HEK293 (cell line): ENCODE measurements around the gene NECAB3.
A peak's percentile ranks its signal among the peaks of the same experiment; 100 is the strongest.

Experiments used
- BCL11A ChIP-seq: fragments of 450-650 bp; formaldehyde crosslinking; IDR thresholded peaks from 2 replicates; pipeline ENCODE4 v1.5.1; 2016; ENCODE audit warnings: low read depth, missing biosample characterization, missing genetic modification characterization
- GLI4 ChIP-seq: fragments of 450-650 bp; formaldehyde crosslinking; IDR thresholded peaks from 2 replicates; pipeline ENCODE4 v1.5.1; 2016; ENCODE audit warnings: missing biosample characterization, missing genetic modification characterization
- KLF7 ChIP-seq: fragments of 450-650 bp; formaldehyde crosslinking; IDR thresholded peaks from 2 replicates; pipeline ENCODE4 v1.5.1; 2016; ENCODE audit warnings: missing biosample characterization, missing genetic modification characterization, borderline replicate concordance
- KLF9 ChIP-seq: fragments of 450-650 bp; formaldehyde crosslinking; IDR thresholded peaks from 2 replicates; pipeline ENCODE4 v1.5.1; 2016; ENCODE audit warnings: missing biosample characterization, missing genetic modification characterization, low read depth
- OSR2 ChIP-seq: fragments of 450-650 bp; formaldehyde crosslinking; IDR thresholded peaks from 2 replicates; pipeline ENCODE4 v1.5.1; 2016; ENCODE audit warnings: missing biosample characterization, missing genetic modification characterization
- PRDM10 ChIP-seq: fragments of 450-650 bp; formaldehyde crosslinking; IDR thresholded peaks from 2 replicates; pipeline ENCODE4 v1.5.1; 2016; ENCODE audit warnings: missing biosample characterization, missing genetic modification characterization
- SCRT2 ChIP-seq: fragments of 450-650 bp; formaldehyde crosslinking; IDR thresholded peaks from 2 replicates; pipeline ENCODE4 v1.5.1; 2016; ENCODE audit warnings: missing biosample characterization, missing genetic modification characterization
- SP2 ChIP-seq: fragments of 450-650 bp; formaldehyde crosslinking; IDR thresholded peaks from 2 replicates; pipeline ENCODE4 v1.5.1; 2016; ENCODE audit warnings: missing biosample characterization, missing genetic modification characterization
- ZFP41 ChIP-seq: fragments of 450-650 bp; formaldehyde crosslinking; IDR thresholded peaks from 2 replicates; pipeline ENCODE4 v1.5.1; 2016; ENCODE audit warnings: missing biosample characterization, missing genetic modification characterization, borderline replicate concordance
- ZNF114 ChIP-seq: fragments of 450-650 bp; formaldehyde crosslinking; IDR thresholded peaks from 2 replicates; pipeline ENCODE4 v1.5.0; 2017; ENCODE audit warnings: missing biosample characterization, missing genetic modification characterization
- ZNF138 ChIP-seq: fragments of 450-650 bp; formaldehyde crosslinking; IDR thresholded peaks from 2 replicates; pipeline ENCODE4 v1.5.1; 2016; ENCODE audit warnings: missing biosample characterization, missing genetic modification characterization, borderline replicate concordance
- ZNF146 ChIP-seq: fragments of 450-650 bp; formaldehyde crosslinking; IDR thresholded peaks from 2 replicates; pipeline ENCODE4 v1.5.1; 2016; ENCODE audit warnings: missing biosample characterization, missing genetic modification characterization
- ZNF2 ChIP-seq: fragments of 450-650 bp; formaldehyde crosslinking; IDR thresholded peaks from 2 replicates; pipeline ENCODE4 v1.5.1; 2016; ENCODE audit warnings: missing biosample characterization, missing genetic modification characterization
- ZNF221 ChIP-seq: fragments of 450-650 bp; formaldehyde crosslinking; IDR thresholded peaks from 2 replicates; pipeline ENCODE4 v1.5.1; 2017; ENCODE audit warnings: missing biosample characterization, missing genetic modification characterization, borderline replicate concordance
- ZNF266 ChIP-seq: fragments of 450-650 bp; formaldehyde crosslinking; IDR thresholded peaks from 2 replicates; pipeline ENCODE4 v1.5.1; 2016; ENCODE audit warnings: missing biosample characterization, missing genetic modification characterization, low read depth
- ZNF311 ChIP-seq: fragments of 450-650 bp; formaldehyde crosslinking; IDR thresholded peaks from 2 replicates; pipeline ENCODE4 v1.5.1; 2017; ENCODE audit warnings: missing biosample characterization, missing genetic modification characterization, borderline replicate concordance
- ZNF341 ChIP-seq: fragments of 450-650 bp; formaldehyde crosslinking; IDR thresholded peaks from 2 replicates; pipeline ENCODE4; 2016; ENCODE audit warnings: low read depth, missing biosample characterization, missing genetic modification characterization
- ZNF354C ChIP-seq: fragments of 450-650 bp; formaldehyde crosslinking; IDR thresholded peaks from 2 replicates; pipeline ENCODE4 v1.5.1; 2016; ENCODE audit warnings: missing biosample characterization, missing genetic modification characterization, low read depth, borderline replicate concordance
- ZNF404 ChIP-seq: fragments of 450-650 bp; formaldehyde crosslinking; IDR thresholded peaks from 2 replicates; pipeline ENCODE4 v1.5.1; 2017; ENCODE audit warnings: missing biosample characterization, missing genetic modification characterization
- ZNF416 ChIP-seq: fragments of 450-650 bp; formaldehyde crosslinking; IDR thresholded peaks from 2 replicates; pipeline ENCODE4 v1.5.1; 2016; ENCODE audit warnings: missing biosample characterization, missing genetic modification characterization
- ZNF514 ChIP-seq: fragments of 450-650 bp; formaldehyde crosslinking; IDR thresholded peaks from 2 replicates; pipeline ENCODE4 v1.5.1; 2016; ENCODE audit warnings: missing biosample characterization, missing genetic modification characterization
- ZNF544 ChIP-seq: fragments of 450-650 bp; formaldehyde crosslinking; IDR thresholded peaks from 2 replicates; pipeline ENCODE4 v1.5.0; 2017; ENCODE audit warnings: missing biosample characterization, missing genetic modification characterization
- ZNF585B ChIP-seq: fragments of 450-650 bp; formaldehyde crosslinking; IDR thresholded peaks from 2 replicates; pipeline ENCODE4 v1.5.1; 2016; ENCODE audit warnings: missing biosample characterization, missing genetic modification characterization
- ZNF596 ChIP-seq: fragments of 450-650 bp; IDR thresholded peaks from 2 replicates; pipeline ENCODE4 v1.5.0; 2018; ENCODE audit warnings: missing biosample characterization, mild to moderate bottlenecking, missing genetic modification characterization, moderate library complexity
- ZNF600 ChIP-seq: fragments of 450-650 bp; formaldehyde crosslinking; IDR thresholded peaks from 2 replicates; pipeline ENCODE4 v1.5.1; 2016; ENCODE audit warnings: missing biosample characterization, missing genetic modification characterization
- ZSCAN4 ChIP-seq: fragments of 450-650 bp; formaldehyde crosslinking; IDR thresholded peaks from 2 replicates; pipeline ENCODE4 v1.5.1; 2017; ENCODE audit warnings: missing biosample characterization, missing genetic modification characterization
- TF ChIP-seq, protein P1 (sequence below): fragments of 450-650 bp; formaldehyde crosslinking; IDR thresholded peaks from 2 replicates; pipeline ENCODE4 v1.5.1; 2016; ENCODE audit warnings: missing biosample characterization, missing genetic modification characterization
- TF ChIP-seq, protein P2 (sequence below): fragments of 450-650 bp; formaldehyde crosslinking; IDR thresholded peaks from 2 replicates; pipeline ENCODE4 v1.5.1; 2016; ENCODE audit warnings: missing biosample characterization, missing genetic modification characterization
- TF ChIP-seq, protein P3 (sequence below): fragments of 450-650 bp; formaldehyde crosslinking; IDR thresholded peaks from 2 replicates; pipeline ENCODE4 v1.5.1; 2016; ENCODE audit warnings: missing biosample characterization, missing genetic modification characterization
- TF ChIP-seq, protein P4 (sequence below): fragments of 450-650 bp; formaldehyde crosslinking; IDR thresholded peaks from 2 replicates; pipeline ENCODE4 v1.5.1; 2017; ENCODE audit warnings: missing biosample characterization, mild to moderate bottlenecking, missing genetic modification characterization, moderate library complexity

NECAB3 gene

GRCh38 chr20:33719989-33720709, 45.9 kb upstream of the NECAB3 start, which contains the start of gene PXMP4 (continued):
- TF ChIP-seq, protein P1, sequence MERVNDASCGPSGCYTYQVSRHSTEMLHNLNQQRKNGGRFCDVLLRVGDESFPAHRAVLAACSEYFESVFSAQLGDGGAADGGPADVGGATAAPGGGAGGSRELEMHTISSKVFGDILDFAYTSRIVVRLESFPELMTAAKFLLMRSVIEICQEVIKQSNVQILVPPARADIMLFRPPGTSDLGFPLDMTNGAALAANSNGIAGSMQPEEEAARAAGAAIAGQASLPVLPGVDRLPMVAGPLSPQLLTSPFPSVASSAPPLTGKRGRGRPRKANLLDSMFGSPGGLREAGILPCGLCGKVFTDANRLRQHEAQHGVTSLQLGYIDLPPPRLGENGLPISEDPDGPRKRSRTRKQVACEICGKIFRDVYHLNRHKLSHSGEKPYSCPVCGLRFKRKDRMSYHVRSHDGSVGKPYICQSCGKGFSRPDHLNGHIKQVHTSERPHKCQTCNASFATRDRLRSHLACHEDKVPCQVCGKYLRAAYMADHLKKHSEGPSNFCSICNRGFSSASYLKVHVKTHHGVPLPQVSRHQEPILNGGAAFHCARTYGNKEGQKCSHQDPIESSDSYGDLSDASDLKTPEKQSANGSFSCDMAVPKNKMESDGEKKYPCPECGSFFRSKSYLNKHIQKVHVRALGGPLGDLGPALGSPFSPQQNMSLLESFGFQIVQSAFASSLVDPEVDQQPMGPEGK (tag by site-specific recombination) = peak; percentile 52
- TF ChIP-seq ZNF221 (tag by site-specific recombination) = no peak
- 0 out of 2 replicates have a peak, but pooled peaks have one; percentile 48 for TF ChIP-seq ZNF2
- no peak for TF ChIP-seq ZNF416
- TF ChIP-seq, protein P2, sequence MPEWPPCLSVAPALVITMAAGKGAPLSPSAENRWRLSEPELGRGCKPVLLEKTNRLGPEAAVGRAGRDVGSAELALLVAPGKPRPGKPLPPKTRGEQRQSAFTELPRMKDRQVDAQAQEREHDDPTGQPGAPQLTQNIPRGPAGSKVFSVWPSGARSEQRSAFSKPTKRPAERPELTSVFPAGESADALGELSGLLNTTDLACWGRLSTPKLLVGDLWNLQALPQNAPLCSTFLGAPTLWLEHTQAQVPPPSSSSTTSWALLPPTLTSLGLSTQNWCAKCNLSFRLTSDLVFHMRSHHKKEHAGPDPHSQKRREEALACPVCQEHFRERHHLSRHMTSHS = no peak
- no peak for TF ChIP-seq ZNF585B (tag by site-specific recombination)
- peak; percentile 100 for TF ChIP-seq SP2 (tag by site-specific recombination)
- peak; percentile 96 for TF ChIP-seq ZNF341 (tag by site-specific recombination)
- no peak for TF ChIP-seq ZNF544 (tag by site-specific recombination)
- TF ChIP-seq ZNF596 (tag by site-specific recombination) = no peak
- TF ChIP-seq ZNF266 = no peak
- no peak for TF ChIP-seq ZSCAN4 (tag by site-specific recombination)
- TF ChIP-seq ZNF514 (tag by site-specific recombination) = no peak
- peak; percentile 86 for TF ChIP-seq ZNF600 (tag by site-specific recombination)
- TF ChIP-seq, protein P3, sequence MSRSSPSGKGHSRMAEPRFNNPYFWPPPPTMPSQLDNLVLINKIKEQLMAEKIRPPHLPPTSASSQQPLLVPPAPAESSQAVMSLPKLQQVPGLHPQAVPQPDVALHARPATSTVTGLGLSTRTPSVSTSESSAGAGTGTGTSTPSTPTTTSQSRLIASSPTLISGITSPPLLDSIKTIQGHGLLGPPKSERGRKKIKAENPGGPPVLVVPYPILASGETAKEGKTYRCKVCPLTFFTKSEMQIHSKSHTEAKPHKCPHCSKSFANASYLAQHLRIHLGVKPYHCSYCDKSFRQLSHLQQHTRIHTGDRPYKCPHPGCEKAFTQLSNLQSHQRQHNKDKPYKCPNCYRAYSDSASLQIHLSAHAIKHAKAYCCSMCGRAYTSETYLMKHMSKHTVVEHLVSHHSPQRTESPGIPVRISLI = no peak
- TF ChIP-seq ZFP41 (tag by site-specific recombination) = no peak
- peak; percentile 83 for TF ChIP-seq KLF9
- TF ChIP-seq BCL11A = no peak
- no peak for TF ChIP-seq ZNF138
- TF ChIP-seq ZNF311 (tag by site-specific recombination) = no peak
- TF ChIP-seq, protein P4, sequence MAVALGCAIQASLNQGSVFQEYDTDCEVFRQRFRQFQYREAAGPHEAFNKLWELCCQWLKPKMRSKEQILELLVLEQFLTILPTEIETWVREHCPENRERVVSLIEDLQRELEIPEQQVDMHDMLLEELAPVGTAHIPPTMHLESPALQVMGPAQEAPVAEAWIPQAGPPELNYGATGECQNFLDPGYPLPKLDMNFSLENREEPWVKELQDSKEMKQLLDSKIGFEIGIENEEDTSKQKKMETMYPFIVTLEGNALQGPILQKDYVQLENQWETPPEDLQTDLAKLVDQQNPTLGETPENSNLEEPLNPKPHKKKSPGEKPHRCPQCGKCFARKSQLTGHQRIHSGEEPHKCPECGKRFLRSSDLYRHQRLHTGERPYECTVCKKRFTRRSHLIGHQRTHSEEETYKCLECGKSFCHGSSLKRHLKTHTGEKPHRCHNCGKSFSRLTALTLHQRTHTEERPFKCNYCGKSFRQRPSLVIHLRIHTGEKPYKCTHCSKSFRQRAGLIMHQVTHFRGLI (tag by site-specific recombination) = peak; percentile 58
- no peak for TF ChIP-seq ZNF404 (tag by site-specific recombination)
- peak; percentile 79 for TF ChIP-seq SCRT2
- no peak for TF ChIP-seq ZNF114 (tag by site-specific recombination)
- TF ChIP-seq KLF7 (tag by site-specific recombination) = no peak
- TF ChIP-seq OSR2 (tag by site-specific recombination) = peak; percentile 61
- TF ChIP-seq PRDM10 (tag by site-specific recombination) = peak; percentile 90
- no peak for TF ChIP-seq ZNF354C (tag by site-specific recombination)
- TF ChIP-seq ZNF146 (tag by site-specific recombination) = no peak
- TF ChIP-seq GLI4 = no peak
